Osteoblast (primary cell): Measurements from ENCODE around the gene SV2B. TPM values are rescaled to one million over a fixed set of nuclear protein-coding genes. Genes with fewer than 3 reads are reported as not detected.
A peak's percentile ranks its signal among the peaks of the same experiment; 100 is the strongest.

Source experiments
- DNase-seq: peaks from one replicate; pipeline ENCODE4 v3.0.0; 2011; ENCODE audit warnings: low spot score, mixed read lengths; ENCODE audit not compliant: insufficient read length; ENCODE audit errors: missing footprints
- H2AFZ ChIP-seq: 2 replicates; pipeline ENCODE4 v1.6.0; 2011; ENCODE audit warnings: mild to moderate bottlenecking, low read length
- H3K27ac ChIP-seq: 2 replicates; pipeline ENCODE4 v1.5.1; 2011; ENCODE audit warnings: mild to moderate bottlenecking, low read depth, low read length, moderate library complexity
- H3K27me3 ChIP-seq: 2 replicates; pipeline ENCODE4 v1.6.0; 2012; ENCODE audit warnings: mild to moderate bottlenecking, control low read depth, inconsistent platforms, low read length, moderate library complexity; ENCODE audit not compliant: insufficient read depth
- H3K36me3 ChIP-seq: 2 replicates; pipeline ENCODE4 v1.5.1; 2011; ENCODE audit warnings: mild to moderate bottlenecking, low read length, control low read depth, moderate library complexity; ENCODE audit not compliant: insufficient read depth
- H3K4me1 ChIP-seq: 2 replicates; pipeline ENCODE4 v1.5.1; 2011; ENCODE audit warnings: mild to moderate bottlenecking, low read length, control low read depth, moderate library complexity; ENCODE audit not compliant: insufficient read depth
- H3K4me2 ChIP-seq: 2 replicates; pipeline ENCODE4 v1.6.0; 2011; ENCODE audit warnings: mild to moderate bottlenecking, low read length; ENCODE audit not compliant: insufficient read depth
- H3K4me3 ChIP-seq: fragments of 200-600 bp; sonication (generic); 3 replicates; pipeline ENCODE4 v1.5.1; 2012; ENCODE audit warnings: mild to moderate bottlenecking, low read length, inconsistent platforms; ENCODE audit not compliant: insufficient read depth
- H3K79me2 ChIP-seq: 2 replicates; pipeline ENCODE4 v1.6.0; 2012; ENCODE audit warnings: mild to moderate bottlenecking, low read length, control low read depth, inconsistent platforms; ENCODE audit not compliant: insufficient read depth
- H3K9me3 ChIP-seq: 2 replicates; pipeline ENCODE4 v1.5.1; 2011; ENCODE audit warnings: low read depth, low read length, control low read depth
- H4K20me1 ChIP-seq: 2 replicates; pipeline ENCODE4 v1.6.0; 2012; ENCODE audit warnings: mild to moderate bottlenecking, low read length, control low read depth; ENCODE audit not compliant: insufficient read depth
- CTCF ChIP-seq: IDR thresholded peaks from 2 replicates; pipeline ENCODE4 v1.5.1; 2011; ENCODE audit warnings: mild to moderate bottlenecking, low read depth, low read length, moderate library complexity; ENCODE audit errors: extremely low read depth
- total RNA-seq: library from RNA; depleted of rRNA; stranded (reverse); fragments of >200 nt; gene quantifications from 2 replicates; pipeline ENCODE4 v1.2.3, GENCODE V29; 2012

The SV2B gene
- total RNA-seq, 1 donor: not detected

- no peak overlapping the region for H3K4me3 ChIP-seq
- H3K36me3 ChIP-seq: no peaks in the 10 kb centered on the region
- no peak for TF ChIP-seq CTCF
Measured at GRCh38 chr15:91219206-91219605, 119.1 kb downstream of the SV2B start.

GRCh38 chr15:91222052-91222451 is 122.0 kb downstream of the SV2B start:
- no peak overlapping the region for H2AFZ ChIP-seq
- no peaks in the 10 kb centered on the region for H4K20me1 ChIP-seq
- H3K27ac ChIP-seq: no peak overlapping the region
- DNase-seq: no peak
- no peaks in the 10 kb centered on the region for H3K4me1 ChIP-seq
- no peak overlapping the region for H3K4me2 ChIP-seq
- no peak for TF ChIP-seq CTCF
- no peaks in the 10 kb centered on the region for H3K79me2 ChIP-seq
- no peak overlapping the region for H3K4me3 ChIP-seq
- H3K36me3 ChIP-seq: no peaks in the 10 kb centered on the region
- H3K9me3 ChIP-seq: no peaks in the 10 kb centered on the region
- H3K27me3 ChIP-seq: no peaks in the 10 kb centered on the region

More at GRCh38 chr15:91219206-91219605, 119.1 kb downstream of the SV2B start:
- DNase-seq: no peak
- Histone ChIP-seq H3K27me3 (no peaks in the 10 kb centered on the region), H3K4me2 (no peak overlapping the region), H2AFZ (no peak overlapping the region), H3K79me2 (no peaks in the 10 kb centered on the region), H3K9me3 (no peaks in the 10 kb centered on the region), H4K20me1 (no peaks in the 10 kb centered on the region), H3K4me1 (no peaks in the 10 kb centered on the region), H3K27ac (no peak overlapping the region)

GRCh38 chr15:91223863-91224262 is 123.8 kb downstream of the SV2B start:
- no peaks in the 10 kb centered on the region for H3K4me1 ChIP-seq
- no peaks in the 10 kb centered on the region for H3K79me2 ChIP-seq
- no peaks in the 10 kb centered on the region for H4K20me1 ChIP-seq
- H3K4me3 ChIP-seq: no peak overlapping the region
- no peaks in the 10 kb centered on the region for H3K36me3 ChIP-seq
- H2AFZ ChIP-seq: no peak overlapping the region
- no peak overlapping the region for H3K4me2 ChIP-seq
- no peak for TF ChIP-seq CTCF
- DNase-seq: no peak
- H3K27ac ChIP-seq: no peak overlapping the region
- no peaks in the 10 kb centered on the region for H3K27me3 ChIP-seq
- H3K9me3 ChIP-seq: no peaks in the 10 kb centered on the region

DNA sequence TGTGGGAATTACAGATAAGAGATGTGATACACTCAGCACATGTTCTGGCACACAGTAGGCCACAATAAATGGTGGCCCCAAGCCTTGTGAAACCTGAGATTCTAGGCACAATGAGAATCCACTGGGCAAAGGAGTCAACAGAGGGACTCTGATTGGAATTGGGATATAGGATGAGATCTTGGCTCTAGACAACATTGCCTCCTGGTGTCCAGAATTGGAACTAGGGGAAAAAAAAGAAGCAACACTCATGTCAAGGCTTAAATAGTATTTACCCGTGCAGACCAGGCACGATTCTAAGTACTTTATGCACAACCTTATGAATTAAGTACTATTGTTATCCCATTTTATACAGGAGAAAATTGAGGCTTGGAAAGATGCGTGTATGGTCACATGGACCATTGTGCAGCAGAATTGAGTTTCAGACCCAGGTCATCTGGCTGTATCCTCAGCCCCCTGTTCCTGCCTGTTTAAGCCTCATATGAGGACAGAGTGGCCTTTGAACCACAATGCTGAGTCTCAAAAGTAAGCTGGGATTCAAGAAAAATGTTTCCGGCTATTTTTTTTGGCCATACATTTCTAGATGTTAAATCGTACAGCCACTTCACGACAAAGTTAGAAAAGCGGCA is 124.8 kb downstream of the SV2B start:
- no peaks in the 10 kb centered on the region for H3K36me3 ChIP-seq
- H3K27ac ChIP-seq: no peak overlapping the region
- no peak overlapping the region for H3K4me3 ChIP-seq
- no peaks in the 10 kb centered on the region for H3K79me2 ChIP-seq
- H3K9me3 ChIP-seq: no peaks in the 10 kb centered on the region
- TF ChIP-seq CTCF: peak; percentile 74
- DNase-seq: peak; percentile 72
- no peaks in the 10 kb centered on the region for H3K27me3 ChIP-seq
- no peaks in the 10 kb centered on the region for H3K4me1 ChIP-seq
- H4K20me1 ChIP-seq: no peaks in the 10 kb centered on the region
- no peak overlapping the region for H2AFZ ChIP-seq
- no peak overlapping the region for H3K4me2 ChIP-seq
